ENCODE measurements around the gene L1CAM.

DNA sequence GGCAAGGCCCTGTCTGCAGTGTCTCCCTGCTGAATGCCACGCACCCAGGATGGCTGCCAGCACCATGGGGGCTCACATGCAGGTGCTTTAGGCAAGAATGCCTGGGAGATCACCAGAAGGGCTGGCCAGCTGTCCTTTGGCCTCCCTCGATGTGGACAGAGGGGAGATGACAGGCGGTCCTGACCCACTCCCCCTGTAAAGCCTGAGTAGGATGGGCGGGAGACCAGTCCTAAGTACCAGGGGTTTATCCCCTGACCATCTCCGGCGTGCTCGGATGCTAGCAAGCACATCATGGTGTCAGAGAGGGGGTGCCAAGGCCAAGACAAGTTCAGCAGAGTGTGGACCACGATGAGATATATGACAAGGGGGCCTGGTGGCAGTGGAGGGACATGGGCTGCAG, 60.9 kb downstream of the L1CAM start:
- TF ChIP-seq, protein P1, sequence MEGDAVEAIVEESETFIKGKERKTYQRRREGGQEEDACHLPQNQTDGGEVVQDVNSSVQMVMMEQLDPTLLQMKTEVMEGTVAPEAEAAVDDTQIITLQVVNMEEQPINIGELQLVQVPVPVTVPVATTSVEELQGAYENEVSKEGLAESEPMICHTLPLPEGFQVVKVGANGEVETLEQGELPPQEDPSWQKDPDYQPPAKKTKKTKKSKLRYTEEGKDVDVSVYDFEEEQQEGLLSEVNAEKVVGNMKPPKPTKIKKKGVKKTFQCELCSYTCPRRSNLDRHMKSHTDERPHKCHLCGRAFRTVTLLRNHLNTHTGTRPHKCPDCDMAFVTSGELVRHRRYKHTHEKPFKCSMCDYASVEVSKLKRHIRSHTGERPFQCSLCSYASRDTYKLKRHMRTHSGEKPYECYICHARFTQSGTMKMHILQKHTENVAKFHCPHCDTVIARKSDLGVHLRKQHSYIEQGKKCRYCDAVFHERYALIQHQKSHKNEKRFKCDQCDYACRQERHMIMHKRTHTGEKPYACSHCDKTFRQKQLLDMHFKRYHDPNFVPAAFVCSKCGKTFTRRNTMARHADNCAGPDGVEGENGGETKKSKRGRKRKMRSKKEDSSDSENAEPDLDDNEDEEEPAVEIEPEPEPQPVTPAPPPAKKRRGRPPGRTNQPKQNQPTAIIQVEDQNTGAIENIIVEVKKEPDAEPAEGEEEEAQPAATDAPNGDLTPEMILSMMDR (tag by site-specific recombination; IDR thresholded peaks at IDR 0.05) = no peak
- TF ChIP-seq, protein P2, sequence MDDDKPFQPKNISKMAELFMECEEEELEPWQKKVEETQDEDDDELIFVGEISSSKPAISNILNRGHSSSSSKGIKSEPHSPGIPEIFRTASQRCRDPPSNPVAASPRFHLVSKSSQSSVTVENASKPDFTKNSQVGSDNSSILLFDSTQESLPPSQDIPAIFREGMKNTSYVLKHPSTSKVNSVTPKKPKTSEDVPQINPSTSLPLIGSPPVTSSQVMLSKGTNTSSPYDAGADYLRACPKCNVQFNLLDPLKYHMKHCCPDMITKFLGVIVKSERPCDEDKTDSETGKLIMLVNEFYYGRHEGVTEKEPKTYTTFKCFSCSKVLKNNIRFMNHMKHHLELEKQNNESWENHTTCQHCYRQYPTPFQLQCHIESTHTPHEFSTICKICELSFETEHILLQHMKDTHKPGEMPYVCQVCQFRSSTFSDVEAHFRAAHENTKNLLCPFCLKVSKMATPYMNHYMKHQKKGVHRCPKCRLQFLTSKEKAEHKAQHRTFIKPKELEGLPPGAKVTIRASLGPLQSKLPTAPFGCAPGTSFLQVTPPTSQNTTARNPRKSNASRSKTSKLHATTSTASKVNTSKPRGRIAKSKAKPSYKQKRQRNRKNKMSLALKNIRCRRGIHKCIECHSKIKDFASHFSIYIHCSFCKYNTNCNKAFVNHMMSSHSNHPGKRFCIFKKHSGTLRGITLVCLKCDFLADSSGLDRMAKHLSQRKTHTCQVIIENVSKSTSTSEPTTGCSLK (tag by site-specific recombination; IDR thresholded peaks at IDR 0.05) = no peak
- TF ChIP-seq ZNF433 (tag by site-specific recombination; IDR thresholded peaks at IDR 0.05; ENCODE audit: low read depth) (no peak), ZNF18 (tag by site-specific recombination; IDR thresholded peaks at IDR 0.05) (no peak), TCF7L2 (IDR thresholded peaks at IDR 0.05; ENCODE audit: borderline replicate concordance, low read depth, low read length) (no peak), ZNF768 (tag by site-specific recombination; IDR thresholded peaks at IDR 0.05) (no peak), ZSCAN30 (tag by site-specific recombination; IDR thresholded peaks at IDR 0.05) (no peak), ZNF354C (tag by site-specific recombination; IDR thresholded peaks at IDR 0.05; ENCODE audit: borderline replicate concordance, low read depth) (no peak), ZFP41 (tag by site-specific recombination; IDR thresholded peaks at IDR 0.05; ENCODE audit: borderline replicate concordance) (no peak)
- TF ChIP-seq, protein P3, sequence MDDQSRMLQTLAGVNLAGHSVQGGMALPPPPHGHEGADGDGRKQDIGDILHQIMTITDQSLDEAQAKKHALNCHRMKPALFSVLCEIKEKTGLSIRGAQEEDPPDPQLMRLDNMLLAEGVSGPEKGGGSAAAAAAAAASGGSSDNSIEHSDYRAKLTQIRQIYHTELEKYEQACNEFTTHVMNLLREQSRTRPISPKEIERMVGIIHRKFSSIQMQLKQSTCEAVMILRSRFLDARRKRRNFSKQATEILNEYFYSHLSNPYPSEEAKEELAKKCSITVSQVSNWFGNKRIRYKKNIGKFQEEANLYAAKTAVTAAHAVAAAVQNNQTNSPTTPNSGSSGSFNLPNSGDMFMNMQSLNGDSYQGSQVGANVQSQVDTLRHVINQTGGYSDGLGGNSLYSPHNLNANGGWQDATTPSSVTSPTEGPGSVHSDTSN (CRISPR knock-in tag; IDR thresholded peaks at IDR 0.05) = no peak

Measured in HEK293 (cell line).